Measurements from ENCODE around the gene TMPRSS11A.

The TMPRSS11A gene, protein sequence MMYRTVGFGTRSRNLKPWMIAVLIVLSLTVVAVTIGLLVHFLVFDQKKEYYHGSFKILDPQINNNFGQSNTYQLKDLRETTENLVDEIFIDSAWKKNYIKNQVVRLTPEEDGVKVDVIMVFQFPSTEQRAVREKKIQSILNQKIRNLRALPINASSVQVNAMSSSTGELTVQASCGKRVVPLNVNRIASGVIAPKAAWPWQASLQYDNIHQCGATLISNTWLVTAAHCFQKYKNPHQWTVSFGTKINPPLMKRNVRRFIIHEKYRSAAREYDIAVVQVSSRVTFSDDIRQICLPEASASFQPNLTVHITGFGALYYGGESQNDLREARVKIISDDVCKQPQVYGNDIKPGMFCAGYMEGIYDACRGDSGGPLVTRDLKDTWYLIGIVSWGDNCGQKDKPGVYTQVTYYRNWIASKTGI

DNA sequence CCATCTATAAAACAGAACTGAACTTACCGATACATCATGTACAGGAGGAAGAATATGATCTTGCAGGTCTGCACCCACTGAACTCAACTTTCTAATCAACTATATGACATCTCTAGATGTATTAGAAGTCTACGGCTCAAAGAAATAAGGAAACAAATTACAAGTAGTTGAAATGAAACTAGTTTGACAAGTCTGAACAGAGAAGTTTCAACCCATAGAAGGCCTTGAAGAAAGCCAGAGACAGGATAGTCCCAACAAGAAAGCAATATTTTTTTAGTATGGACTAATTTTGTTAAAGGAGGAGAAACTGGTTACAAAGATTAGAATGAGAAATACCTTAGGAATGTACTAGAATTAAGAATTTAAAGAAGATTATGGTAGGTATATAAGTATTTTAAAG is at the start of gene TMPRSS11A:
Gene TMPRSS11A (minus strand): TSS at position 138 of the 400 bp plus-strand sequence. CDS start 100 bp downstream, at position 38.
- TF ChIP-seq, protein P1, sequence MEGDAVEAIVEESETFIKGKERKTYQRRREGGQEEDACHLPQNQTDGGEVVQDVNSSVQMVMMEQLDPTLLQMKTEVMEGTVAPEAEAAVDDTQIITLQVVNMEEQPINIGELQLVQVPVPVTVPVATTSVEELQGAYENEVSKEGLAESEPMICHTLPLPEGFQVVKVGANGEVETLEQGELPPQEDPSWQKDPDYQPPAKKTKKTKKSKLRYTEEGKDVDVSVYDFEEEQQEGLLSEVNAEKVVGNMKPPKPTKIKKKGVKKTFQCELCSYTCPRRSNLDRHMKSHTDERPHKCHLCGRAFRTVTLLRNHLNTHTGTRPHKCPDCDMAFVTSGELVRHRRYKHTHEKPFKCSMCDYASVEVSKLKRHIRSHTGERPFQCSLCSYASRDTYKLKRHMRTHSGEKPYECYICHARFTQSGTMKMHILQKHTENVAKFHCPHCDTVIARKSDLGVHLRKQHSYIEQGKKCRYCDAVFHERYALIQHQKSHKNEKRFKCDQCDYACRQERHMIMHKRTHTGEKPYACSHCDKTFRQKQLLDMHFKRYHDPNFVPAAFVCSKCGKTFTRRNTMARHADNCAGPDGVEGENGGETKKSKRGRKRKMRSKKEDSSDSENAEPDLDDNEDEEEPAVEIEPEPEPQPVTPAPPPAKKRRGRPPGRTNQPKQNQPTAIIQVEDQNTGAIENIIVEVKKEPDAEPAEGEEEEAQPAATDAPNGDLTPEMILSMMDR (IDR thresholded peaks at IDR 0.05; ENCODE audit: low read depth, low read length): no peak

DNA sequence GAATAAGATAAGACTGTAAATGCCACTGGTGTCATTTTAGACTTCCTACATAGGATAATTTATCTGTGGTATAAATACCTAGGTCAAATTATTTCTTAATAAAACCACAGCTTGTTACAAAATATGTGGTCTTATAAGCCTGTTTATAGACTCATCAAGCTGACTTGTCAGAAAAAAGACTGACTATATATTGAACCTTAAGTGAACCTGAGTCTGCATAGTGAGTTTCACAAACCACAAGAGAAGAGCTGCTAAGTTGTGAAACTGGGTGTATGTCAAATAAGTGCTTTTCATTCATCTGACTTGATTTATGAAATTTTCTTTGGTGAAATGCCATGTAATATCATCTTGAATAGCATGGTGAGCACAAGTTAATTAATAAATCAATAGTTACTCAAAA is 48.4 kb upstream of the TMPRSS11A start:
- no peak overlapping the region for H3K4me3 ChIP-seq (ENCODE audit: low read depth, low read length)
- TF ChIP-seq, protein P1 (IDR thresholded peaks at IDR 0.05; ENCODE audit: low read depth, low read length): no peak

More for the DNA sequence above, at the start of gene TMPRSS11A:
- no peak within 1 kb of the TSS for H3K4me3 ChIP-seq (ENCODE audit: low read depth, low read length)

- no peak overlapping the region for H3K4me3 ChIP-seq (ENCODE audit: low read depth, low read length)
- TF ChIP-seq, protein P1 (IDR thresholded peaks at IDR 0.05; ENCODE audit: low read depth, low read length): no peak
These were observed 39.6 kb upstream of the TMPRSS11A start for GRCh38 chr4:68002906-68003305.

DNA sequence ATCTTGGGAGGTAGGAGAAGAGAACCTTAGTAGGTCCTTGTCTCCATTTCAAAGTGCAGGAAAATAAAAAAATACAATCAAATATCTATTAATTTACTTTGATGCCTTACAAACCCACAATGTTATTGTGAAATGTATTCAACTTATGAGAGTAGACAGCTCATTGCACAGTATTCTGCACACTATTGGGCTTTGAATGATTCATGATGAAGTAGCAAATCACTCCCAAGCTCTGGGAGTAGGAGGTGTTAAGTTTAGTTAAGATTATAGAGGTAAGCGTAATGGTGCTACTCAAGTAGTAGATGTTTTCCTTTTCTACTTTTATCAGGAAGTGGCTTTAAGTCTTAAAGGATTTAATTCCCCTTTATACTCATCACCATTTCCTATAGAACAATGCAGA is 32.8 kb upstream of the TMPRSS11A start:
- no peak overlapping the region for H3K4me3 ChIP-seq (ENCODE audit: low read depth, low read length)
- TF ChIP-seq, protein P1 (IDR thresholded peaks at IDR 0.05; ENCODE audit: low read depth, low read length): no peak

GRCh38 chr4:67988991-67989390 is 25.7 kb upstream of the TMPRSS11A start:
- TF ChIP-seq, protein P1 (IDR thresholded peaks at IDR 0.05; ENCODE audit: low read depth, low read length): no peak
- H3K4me3 ChIP-seq (ENCODE audit: low read depth, low read length): no peak overlapping the region

DNA sequence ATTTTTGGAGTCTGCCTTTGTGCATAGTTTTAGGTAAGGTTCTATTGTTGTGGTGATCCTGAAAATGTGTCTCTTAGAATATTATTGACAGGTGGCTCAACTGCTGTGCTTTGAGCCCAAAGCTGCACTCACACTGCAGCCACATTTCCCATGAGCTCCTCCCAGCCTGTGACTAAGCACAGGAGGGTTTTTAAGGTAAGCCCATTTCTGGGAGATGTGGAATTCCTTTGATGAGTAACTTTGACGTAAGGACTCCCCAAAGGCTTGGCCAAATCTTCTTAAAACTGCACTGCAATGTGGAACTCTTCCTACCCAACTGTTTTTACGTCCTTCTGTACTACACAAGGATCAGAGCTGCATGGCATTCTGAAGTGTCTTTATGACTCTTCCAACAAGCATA is 20.0 kb upstream of the TMPRSS11A start:
- H3K4me3 ChIP-seq (ENCODE audit: low read depth, low read length): no peak overlapping the region
- TF ChIP-seq, protein P1 (IDR thresholded peaks at IDR 0.05; ENCODE audit: low read depth, low read length): no peak

GRCh38 chr4:67980512-67980911 is 17.2 kb upstream of the TMPRSS11A start:
- TF ChIP-seq, protein P1 (IDR thresholded peaks at IDR 0.05; ENCODE audit: low read depth, low read length): no peak
- no peak overlapping the region for H3K4me3 ChIP-seq (ENCODE audit: low read depth, low read length)
